ENCODE measurements around the gene GABRA4. TPM values are rescaled to one million over a fixed set of nuclear protein-coding genes. Genes with fewer than 3 reads are reported as not detected.

The GABRA4 gene
- polyA plus RNA-seq, 1 of the 3 experiments (the other 2 are of a cell fraction): not detected

GRCh38 chr4:46908148-46908547, 85.2 kb downstream of the GABRA4 start:
- Histone ChIP-seq H3K9ac (no peak overlapping the region), H4K20me1 (ENCODE audit: insufficient read depth) (no peaks in the 10 kb centered on the region), H3K27ac (ENCODE audit: low read depth in 2 of 2, low read length in 1 of 2) (no peak overlapping the region), H2AFZ (ENCODE audit: low read depth) (no peak overlapping the region), H3K4me2 (no peak overlapping the region), H3F3A (replicated peaks; ENCODE audit: insufficient read depth) (no peaks in the 10 kb centered on the region), H3K4me1 (ENCODE audit: control insufficient read depth in 1 of 2, insufficient read depth in 2 of 2, low read depth in 1 of 2, low read length in 1 of 2) (no peaks in the 10 kb centered on the region), H3K27me3 (ENCODE audit: insufficient read depth) (no peaks in the 10 kb centered on the region), H3K9me3 (no peaks in the 10 kb centered on the region), H3K36me3 (replicated peaks in 1 of 2; ENCODE audit: control insufficient read depth in 1 of 2, insufficient read depth in 2 of 2, low read length in 1 of 2) (no peaks in the 10 kb centered on the region), H3K4me3 (ENCODE audit: low read depth in 2 of 2, low read length in 1 of 2) (no peak overlapping the region), H3K79me2 (ENCODE audit: insufficient read depth) (no peaks in the 10 kb centered on the region), H3K9me2 (no peaks in the 10 kb centered on the region)
- WGBS (ENCODE audit: low lambda C conversion rate): 5% methylated on average over 4 of the region's 4 CpGs
- DNase-seq: no peak
- POLR2A ChIA-PET: no interaction called here
- CTCF ChIA-PET: no interaction called here
- TF ChIP-seq POLR2AphosphoS5 (IDR thresholded peaks at IDR 0.05; ENCODE audit: low read depth, low read length) (no peak), ELF1 (IDR thresholded peaks at IDR 0.05) (no peak), TCF12 (IDR thresholded peaks at IDR 0.05) (no peak), GABPA (IDR thresholded peaks at IDR 0.05; ENCODE audit: low read depth) (no peak), JUND (IDR thresholded peaks at IDR 0.05) (no peak), EP300 (IDR thresholded peaks at IDR 0.05; ENCODE audit: borderline replicate concordance in 1 of 2, low read depth in 1 of 2, low read length in 1 of 2) (no peak), RFX5 (IDR thresholded peaks at IDR 0.05; ENCODE audit: low read length) (no peak), YY1 (IDR thresholded peaks at IDR 0.05; ENCODE audit: low read depth) (no peak)
- TF ChIP-seq, protein P1, sequence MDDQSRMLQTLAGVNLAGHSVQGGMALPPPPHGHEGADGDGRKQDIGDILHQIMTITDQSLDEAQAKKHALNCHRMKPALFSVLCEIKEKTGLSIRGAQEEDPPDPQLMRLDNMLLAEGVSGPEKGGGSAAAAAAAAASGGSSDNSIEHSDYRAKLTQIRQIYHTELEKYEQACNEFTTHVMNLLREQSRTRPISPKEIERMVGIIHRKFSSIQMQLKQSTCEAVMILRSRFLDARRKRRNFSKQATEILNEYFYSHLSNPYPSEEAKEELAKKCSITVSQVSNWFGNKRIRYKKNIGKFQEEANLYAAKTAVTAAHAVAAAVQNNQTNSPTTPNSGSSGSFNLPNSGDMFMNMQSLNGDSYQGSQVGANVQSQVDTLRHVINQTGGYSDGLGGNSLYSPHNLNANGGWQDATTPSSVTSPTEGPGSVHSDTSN (IDR thresholded peaks at IDR 0.05): no peak

DNA sequence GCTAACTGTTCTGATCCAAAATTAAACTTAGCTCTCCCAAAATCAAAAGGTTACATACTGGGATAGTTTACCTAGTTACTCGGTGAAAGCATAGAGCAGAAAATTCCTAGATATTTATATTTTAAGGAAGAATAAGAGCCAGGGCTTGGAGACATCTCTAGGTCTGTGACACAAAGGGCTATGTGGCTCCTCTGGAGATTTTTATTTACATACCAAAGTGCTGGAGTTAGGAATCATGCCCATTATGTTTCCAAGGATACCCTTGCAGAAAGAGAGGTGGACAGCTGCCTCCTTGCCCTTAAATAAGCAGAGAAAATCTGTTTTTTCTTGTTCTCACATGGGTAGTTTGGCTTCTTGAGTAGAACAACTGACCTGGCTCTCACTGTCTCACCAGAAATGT, 93.3 kb downstream of the GABRA4 start:
- H3K27me3 ChIP-seq (ENCODE audit: insufficient read depth): no peaks in the 10 kb centered on the region; the same call in 1 of the 2 replicates
- no peak overlapping the region for H3K9ac ChIP-seq
- no peak overlapping the region for H3K4me2 ChIP-seq
- no peaks in the 10 kb centered on the region for H3K9me2 ChIP-seq
- H4K20me1 ChIP-seq (ENCODE audit: insufficient read depth): no peaks in the 10 kb centered on the region
- H3K4me3 ChIP-seq (ENCODE audit: low read depth in 2 of 2, low read length in 1 of 2): no peak overlapping the region
- H3K27ac ChIP-seq (ENCODE audit: low read depth in 2 of 2, low read length in 1 of 2): no peak overlapping the region
- H3F3A ChIP-seq (replicated peaks; ENCODE audit: insufficient read depth): no peaks in the 10 kb centered on the region
- WGBS (ENCODE audit: low lambda C conversion rate): 0% methylated on average over 1 of the region's 1 CpG
- H2AFZ ChIP-seq (ENCODE audit: low read depth): no peak overlapping the region
- ChIA-PET POLR2A (no interaction called here), CTCF (no interaction called here)
- DNase-seq: no peak
- TF ChIP-seq RXRA (IDR thresholded peaks at IDR 0.05; ENCODE audit: borderline replicate concordance, low read depth): no peak
- TF ChIP-seq POLR2AphosphoS5 (IDR thresholded peaks at IDR 0.05; ENCODE audit: low read depth, low read length): no peak
- TF ChIP-seq, protein P2, sequence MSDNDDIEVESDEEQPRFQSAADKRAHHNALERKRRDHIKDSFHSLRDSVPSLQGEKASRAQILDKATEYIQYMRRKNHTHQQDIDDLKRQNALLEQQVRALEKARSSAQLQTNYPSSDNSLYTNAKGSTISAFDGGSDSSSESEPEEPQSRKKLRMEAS (IDR thresholded peaks at IDR 0.05; ENCODE audit: low read depth): no peak
- no peaks in the 10 kb centered on the region for H3K79me2 ChIP-seq (ENCODE audit: insufficient read depth)
- H3K4me1 ChIP-seq (ENCODE audit: control insufficient read depth in 1 of 2, insufficient read depth in 2 of 2, low read depth in 1 of 2, low read length in 1 of 2): no peaks in the 10 kb centered on the region
- no peaks in the 10 kb centered on the region for H3K9me3 ChIP-seq
- H3K36me3 ChIP-seq (replicated peaks in 1 of 2; ENCODE audit: control insufficient read depth in 1 of 2, insufficient read depth in 2 of 2, low read length in 1 of 2): no peaks in the 10 kb centered on the region

DNA sequence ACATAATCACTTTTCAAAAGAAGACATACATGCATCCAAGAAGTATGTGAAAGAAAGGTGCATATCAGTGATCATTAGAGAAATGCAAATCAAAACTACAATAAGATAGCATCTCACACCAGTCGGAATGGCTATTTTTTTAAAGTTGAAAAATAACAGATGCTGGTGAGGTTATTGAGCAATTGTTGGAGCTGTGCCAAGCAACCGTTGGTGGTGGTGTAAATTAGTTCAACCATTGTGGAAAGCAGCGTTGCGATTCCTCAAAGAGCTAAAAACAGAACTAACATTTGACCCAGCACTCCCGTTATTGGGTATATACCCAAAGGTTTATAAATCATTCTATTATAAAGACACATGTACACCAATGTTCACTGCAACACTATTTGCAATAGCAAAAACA, 98.6 kb downstream of the GABRA4 start:
- Histone ChIP-seq H3K27ac (ENCODE audit: low read depth in 2 of 2, low read length in 1 of 2) (no peak overlapping the region), H3K9me3 (no peaks in the 10 kb centered on the region), H2AFZ (ENCODE audit: low read depth) (no peak overlapping the region), H3F3A (replicated peaks; ENCODE audit: insufficient read depth) (no peaks in the 10 kb centered on the region), H3K9ac (no peak overlapping the region), H3K4me1 (ENCODE audit: control insufficient read depth in 1 of 2, insufficient read depth in 2 of 2, low read depth in 1 of 2, low read length in 1 of 2) (no peaks in the 10 kb centered on the region), H4K20me1 (ENCODE audit: insufficient read depth) (no peaks in the 10 kb centered on the region), H3K4me2 (no peak overlapping the region), H3K36me3 (replicated peaks in 1 of 2; ENCODE audit: control insufficient read depth in 1 of 2, insufficient read depth in 2 of 2, low read length in 1 of 2) (no peaks in the 10 kb centered on the region), H3K9me2 (no peaks in the 10 kb centered on the region), H3K79me2 (ENCODE audit: insufficient read depth) (no peaks in the 10 kb centered on the region), H3K27me3 (ENCODE audit: insufficient read depth) (no peaks in the 10 kb centered on the region; the same call in 1 of the 2 replicates), H3K4me3 (ENCODE audit: low read depth in 2 of 2, low read length in 1 of 2) (no peak overlapping the region)
- DNase-seq: no peak
- WGBS (ENCODE audit: low lambda C conversion rate): 1% methylated on average over 5 of the region's 5 CpGs
- POLR2A ChIA-PET: no interaction called here
- CTCF ChIA-PET: no interaction called here
- TF ChIP-seq, protein P3, sequence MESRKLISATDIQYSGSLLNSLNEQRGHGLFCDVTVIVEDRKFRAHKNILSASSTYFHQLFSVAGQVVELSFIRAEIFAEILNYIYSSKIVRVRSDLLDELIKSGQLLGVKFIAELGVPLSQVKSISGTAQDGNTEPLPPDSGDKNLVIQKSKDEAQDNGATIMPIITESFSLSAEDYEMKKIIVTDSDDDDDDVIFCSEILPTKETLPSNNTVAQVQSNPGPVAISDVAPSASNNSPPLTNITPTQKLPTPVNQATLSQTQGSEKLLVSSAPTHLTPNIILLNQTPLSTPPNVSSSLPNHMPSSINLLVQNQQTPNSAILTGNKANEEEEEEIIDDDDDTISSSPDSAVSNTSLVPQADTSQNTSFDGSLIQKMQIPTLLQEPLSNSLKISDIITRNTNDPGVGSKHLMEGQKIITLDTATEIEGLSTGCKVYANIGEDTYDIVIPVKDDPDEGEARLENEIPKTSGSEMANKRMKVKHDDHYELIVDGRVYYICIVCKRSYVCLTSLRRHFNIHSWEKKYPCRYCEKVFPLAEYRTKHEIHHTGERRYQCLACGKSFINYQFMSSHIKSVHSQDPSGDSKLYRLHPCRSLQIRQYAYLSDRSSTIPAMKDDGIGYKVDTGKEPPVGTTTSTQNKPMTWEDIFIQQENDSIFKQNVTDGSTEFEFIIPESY (IDR thresholded peaks at IDR 0.05; ENCODE audit: borderline replicate concordance, low read depth): no peak
- TF ChIP-seq, protein P2 (IDR thresholded peaks at IDR 0.05; ENCODE audit: low read depth): no peak
- no peak for TF ChIP-seq ELF1 (IDR thresholded peaks at IDR 0.05)
- no peak for TF ChIP-seq RFX5 (IDR thresholded peaks at IDR 0.05; ENCODE audit: low read length)
- TF ChIP-seq, protein P4, sequence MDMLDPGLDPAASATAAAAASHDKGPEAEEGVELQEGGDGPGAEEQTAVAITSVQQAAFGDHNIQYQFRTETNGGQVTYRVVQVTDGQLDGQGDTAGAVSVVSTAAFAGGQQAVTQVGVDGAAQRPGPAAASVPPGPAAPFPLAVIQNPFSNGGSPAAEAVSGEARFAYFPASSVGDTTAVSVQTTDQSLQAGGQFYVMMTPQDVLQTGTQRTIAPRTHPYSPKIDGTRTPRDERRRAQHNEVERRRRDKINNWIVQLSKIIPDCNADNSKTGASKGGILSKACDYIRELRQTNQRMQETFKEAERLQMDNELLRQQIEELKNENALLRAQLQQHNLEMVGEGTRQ (IDR thresholded peaks at IDR 0.05; ENCODE audit: borderline replicate concordance, low read depth, low read length): no peak
- no peak for TF ChIP-seq TEAD4 (IDR thresholded peaks at IDR 0.05; ENCODE audit: borderline replicate concordance, insufficient read depth)
- TF ChIP-seq NRF1 (IDR thresholded peaks at IDR 0.05; ENCODE audit: low read depth, low read length): no peak
- TF ChIP-seq SIN3A (IDR thresholded peaks at IDR 0.05; ENCODE audit: borderline replicate concordance, low read depth, low read length): no peak
- TF ChIP-seq, protein P1 (IDR thresholded peaks at IDR 0.05): no peak
- no peak for TF ChIP-seq YY1 (IDR thresholded peaks at IDR 0.05; ENCODE audit: low read depth)
- no peak for TF ChIP-seq FOSL2 (IDR thresholded peaks at IDR 0.05; ENCODE audit: borderline replicate concordance, low read depth)
- no peak for TF ChIP-seq GATA2 (CRISPR knock-in tag; IDR thresholded peaks at IDR 0.05)

Data from SK-N-SH (cell line).